ENCODE measurements around the gene PLEKHH2.
A peak's percentile ranks its signal among the peaks of the same experiment; 100 is the strongest.

PLEKHH2 gene

GRCh38 chr2:43637030-43637803 lies at the start of gene PLEKHH2:
PLEKHH2 (plus strand) TSS chr2:43637260; CDS start chr2:43644674, 7,414 bp downstream.
- no peaks in the 10 kb centered on the region for H3K9me3 ChIP-seq (ENCODE audit: control insufficient read depth, low read length)
- peak within 1 kb of the TSS; percentile 89 for H2AFZ ChIP-seq
- no peak for TF ChIP-seq CTCF (IDR thresholded peaks at IDR 0.05)
- no peak within 1 kb of the TSS for H3K9ac ChIP-seq
- no peaks in the 10 kb centered on the region for H3K36me3 ChIP-seq (ENCODE audit: control insufficient read depth, insufficient read depth, low read length)
- peak within 1 kb of the TSS; percentile 93 for H3K4me2 ChIP-seq (ENCODE audit: low read length)
- no peak within 1 kb of the TSS for H3K27ac ChIP-seq
- no peaks in the 10 kb centered on the region for H3K79me2 ChIP-seq
- peak within 1 kb of the TSS; percentile 78 for H3K4me3 ChIP-seq (ENCODE audit: low read depth, low read length)
- no peaks in the 10 kb centered on the region for H3K4me1 ChIP-seq
- no peaks in the 10 kb centered on the region for H3K27me3 ChIP-seq (ENCODE audit: control insufficient read depth, insufficient read depth, low read length)

GRCh38 chr2:43592443-43592842 lies 44.6 kb upstream of the PLEKHH2 start:
- no peaks in the 10 kb centered on the region for H3K27me3 ChIP-seq (ENCODE audit: control insufficient read depth, insufficient read depth, low read length)
- no peak for TF ChIP-seq CTCF (IDR thresholded peaks at IDR 0.05)
- H3K27ac ChIP-seq = no peak overlapping the region
- no peaks in the 10 kb centered on the region for H3K36me3 ChIP-seq (ENCODE audit: control insufficient read depth, insufficient read depth, low read length)
- H3K4me3 ChIP-seq (ENCODE audit: low read depth, low read length) = no peak overlapping the region
- H3K79me2 ChIP-seq = peaks cover 12% of the 10 kb centered on the region
- no peak overlapping the region for H3K9ac ChIP-seq
- no peak overlapping the region for H3K4me2 ChIP-seq (ENCODE audit: low read length)
- H2AFZ ChIP-seq = no peak overlapping the region
- H3K4me1 ChIP-seq = no peaks in the 10 kb centered on the region
- no peaks in the 10 kb centered on the region for H3K9me3 ChIP-seq (ENCODE audit: control insufficient read depth, low read length)

GRCh38 chr2:43593254-43593653 lies 43.8 kb upstream of the PLEKHH2 start:
- Histone ChIP-seq H3K36me3 (ENCODE audit: control insufficient read depth, insufficient read depth, low read length) (no peaks in the 10 kb centered on the region), H3K27ac (no peak overlapping the region), H3K4me1 (no peaks in the 10 kb centered on the region), H3K79me2 (peaks cover 12% of the 10 kb centered on the region), H3K9ac (no peak overlapping the region), H3K4me2 (ENCODE audit: low read length) (no peak overlapping the region), H3K9me3 (ENCODE audit: control insufficient read depth, low read length) (no peaks in the 10 kb centered on the region), H2AFZ (no peak overlapping the region), H3K27me3 (ENCODE audit: control insufficient read depth, insufficient read depth, low read length) (no peaks in the 10 kb centered on the region), H3K4me3 (ENCODE audit: low read depth, low read length) (no peak overlapping the region)
- TF ChIP-seq CTCF (IDR thresholded peaks at IDR 0.05) = no peak

- H3K9ac ChIP-seq = no peak overlapping the region
- no peak for TF ChIP-seq CTCF (IDR thresholded peaks at IDR 0.05)
- no peak overlapping the region for H3K27ac ChIP-seq
These were observed 42.2 kb upstream of the PLEKHH2 start for GRCh38 chr2:43594875-43595274.

More at GRCh38 chr2:43594875-43595274, 42.2 kb upstream of the PLEKHH2 start:
- Histone ChIP-seq H2AFZ (peak overlapping the region; percentile 100), H3K4me1 (no peaks in the 10 kb centered on the region), H3K9me3 (ENCODE audit: control insufficient read depth, low read length) (no peaks in the 10 kb centered on the region), H3K4me2 (ENCODE audit: low read length) (peak overlapping the region; percentile 100), H3K79me2 (peaks cover 12% of the 10 kb centered on the region), H3K4me3 (ENCODE audit: low read depth, low read length) (peak overlapping the region; percentile 94), H3K27me3 (ENCODE audit: control insufficient read depth, insufficient read depth, low read length) (no peaks in the 10 kb centered on the region), H3K36me3 (ENCODE audit: control insufficient read depth, insufficient read depth, low read length) (no peaks in the 10 kb centered on the region)
